ENCODE measurements around the gene PPP6R1.

GRCh38 chr19:55228015-55228391 lies 30.8 kb downstream of the PPP6R1 start:
- TF ChIP-seq, protein P1, sequence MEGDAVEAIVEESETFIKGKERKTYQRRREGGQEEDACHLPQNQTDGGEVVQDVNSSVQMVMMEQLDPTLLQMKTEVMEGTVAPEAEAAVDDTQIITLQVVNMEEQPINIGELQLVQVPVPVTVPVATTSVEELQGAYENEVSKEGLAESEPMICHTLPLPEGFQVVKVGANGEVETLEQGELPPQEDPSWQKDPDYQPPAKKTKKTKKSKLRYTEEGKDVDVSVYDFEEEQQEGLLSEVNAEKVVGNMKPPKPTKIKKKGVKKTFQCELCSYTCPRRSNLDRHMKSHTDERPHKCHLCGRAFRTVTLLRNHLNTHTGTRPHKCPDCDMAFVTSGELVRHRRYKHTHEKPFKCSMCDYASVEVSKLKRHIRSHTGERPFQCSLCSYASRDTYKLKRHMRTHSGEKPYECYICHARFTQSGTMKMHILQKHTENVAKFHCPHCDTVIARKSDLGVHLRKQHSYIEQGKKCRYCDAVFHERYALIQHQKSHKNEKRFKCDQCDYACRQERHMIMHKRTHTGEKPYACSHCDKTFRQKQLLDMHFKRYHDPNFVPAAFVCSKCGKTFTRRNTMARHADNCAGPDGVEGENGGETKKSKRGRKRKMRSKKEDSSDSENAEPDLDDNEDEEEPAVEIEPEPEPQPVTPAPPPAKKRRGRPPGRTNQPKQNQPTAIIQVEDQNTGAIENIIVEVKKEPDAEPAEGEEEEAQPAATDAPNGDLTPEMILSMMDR (conservative IDR thresholded peaks at IDR 0.05) = no peak
- no peak for TF ChIP-seq ZFX (IDR thresholded peaks at IDR 0.05)
